ENCODE measurements around the gene SLC35G1.

Gene SLC35G1

GRCh38 chr10:93879273-93879672 lies 14.5 kb upstream of the SLC35G1 start:
- Histone ChIP-seq H3F3A (ENCODE audit: insufficient read depth) (no peaks in the 10 kb centered on the region), H4K20me1 (ENCODE audit: low read depth, low read length) (no peaks in the 10 kb centered on the region), H3K4me2 (ENCODE audit: low read depth, low read length, poor library complexity, severe bottlenecking) (no peak overlapping the region), H3K9ac (ENCODE audit: low read length) (no peak overlapping the region), H3K9me2 (replicated peaks; ENCODE audit: insufficient read depth, low read length) (no peaks in the 10 kb centered on the region), H3K4me3 (ENCODE audit: insufficient read depth, low read length, poor library complexity, severe bottlenecking) (no peak overlapping the region), H3K79me2 (ENCODE audit: insufficient read depth, low read length) (no peaks in the 10 kb centered on the region), H3K36me3 (ENCODE audit: low read length) (no peaks in the 10 kb centered on the region), H3K9me3 (ENCODE audit: insufficient read depth, low read length) (no peaks in the 10 kb centered on the region), H2AFZ (ENCODE audit: low read depth, low read length, severe bottlenecking) (no peak overlapping the region), H3K27me3 (ENCODE audit: low read length) (no peaks in the 10 kb centered on the region), H3K27ac (ENCODE audit: low read depth, low read length) (no peak overlapping the region)
- TF ChIP-seq EZH2phosphoT487 (conservative IDR thresholded peaks at IDR 0.05; ENCODE audit: low read length) (no peak), CTCF (IDR thresholded peaks at IDR 0.05; ENCODE audit: insufficient read depth, low read length, poor library complexity, severe bottlenecking) (no peak)

- peak overlapping the region; percentile 73 for H3K9ac ChIP-seq (ENCODE audit: low read length)
- H3K36me3 ChIP-seq (ENCODE audit: low read length), result no peaks in the 10 kb centered on the region
- H3K9me3 ChIP-seq (ENCODE audit: insufficient read depth, low read length), result no peaks in the 10 kb centered on the region
- peak overlapping the region; percentile 73 for H3K4me3 ChIP-seq (ENCODE audit: insufficient read depth, low read length, poor library complexity, severe bottlenecking)
- H3K79me2 ChIP-seq (ENCODE audit: insufficient read depth, low read length), result no peaks in the 10 kb centered on the region; the same call in 1 of the 2 replicates
- H3K27me3 ChIP-seq (ENCODE audit: low read length), result no peaks in the 10 kb centered on the region
- H3F3A ChIP-seq (ENCODE audit: insufficient read depth), result no peaks in the 10 kb centered on the region
- no peak for TF ChIP-seq EZH2phosphoT487 (conservative IDR thresholded peaks at IDR 0.05; ENCODE audit: low read length)
- TF ChIP-seq CTCF (IDR thresholded peaks at IDR 0.05; ENCODE audit: insufficient read depth, low read length, poor library complexity, severe bottlenecking), result no peak
- no peak overlapping the region for H3K27ac ChIP-seq (ENCODE audit: low read depth, low read length)
- H3K4me2 ChIP-seq (ENCODE audit: low read depth, low read length, poor library complexity, severe bottlenecking), result peak overlapping the region; percentile 70
- H3K9me2 ChIP-seq (replicated peaks; ENCODE audit: insufficient read depth, low read length), result no peaks in the 10 kb centered on the region
- H4K20me1 ChIP-seq (ENCODE audit: low read depth, low read length), result no peaks in the 10 kb centered on the region
- peak overlapping the region; percentile 90 for H2AFZ ChIP-seq (ENCODE audit: low read depth, low read length, severe bottlenecking)
These were observed 969 bp downstream of the SLC35G1 start for GRCh38 chr10:93894516-93895378.

GRCh38 chr10:93897070-93897780 lies 3.4 kb downstream of the SLC35G1 start:
- Histone ChIP-seq H2AFZ (ENCODE audit: low read depth, low read length, severe bottlenecking) (no peak overlapping the region), H3K4me2 (ENCODE audit: low read depth, low read length, poor library complexity, severe bottlenecking) (no peak overlapping the region), H3K79me2 (ENCODE audit: insufficient read depth, low read length) (no peaks in the 10 kb centered on the region; the same call in 1 of the 2 replicates), H3K27me3 (ENCODE audit: low read length) (no peaks in the 10 kb centered on the region), H3K4me3 (ENCODE audit: insufficient read depth, low read length, poor library complexity, severe bottlenecking) (no peak overlapping the region), H3K9me3 (ENCODE audit: insufficient read depth, low read length) (no peaks in the 10 kb centered on the region), H3K36me3 (ENCODE audit: low read length) (no peaks in the 10 kb centered on the region), H3F3A (ENCODE audit: insufficient read depth) (no peaks in the 10 kb centered on the region), H3K9ac (ENCODE audit: low read length) (no peak overlapping the region), H3K27ac (ENCODE audit: low read depth, low read length) (no peak overlapping the region), H4K20me1 (ENCODE audit: low read depth, low read length) (no peaks in the 10 kb centered on the region), H3K9me2 (replicated peaks; ENCODE audit: insufficient read depth, low read length) (no peaks in the 10 kb centered on the region)
- no peak for TF ChIP-seq CTCF (IDR thresholded peaks at IDR 0.05; ENCODE audit: insufficient read depth, low read length, poor library complexity, severe bottlenecking)
- no peak for TF ChIP-seq EZH2phosphoT487 (conservative IDR thresholded peaks at IDR 0.05; ENCODE audit: low read length)
